ENCODE measurements around the gene LUZP1.

GRCh38 chr1:23092447-23092846, 76.2 kb downstream of the LUZP1 start:
- no peak for TF ChIP-seq CTCF (IDR thresholded peaks at IDR 0.05 in 8 of 11, conservative IDR thresholded peaks at IDR 0.05 in 3 of 11)
- no peak for TF ChIP-seq POLR2AphosphoS5 (IDR thresholded peaks at IDR 0.05)
- TF ChIP-seq POLR2A (IDR thresholded peaks at IDR 0.05) = no peak
